ENCODE data around the gene FBLN1.

- no peak for TF ChIP-seq CTCF (conservative IDR thresholded peaks at IDR 0.05; ENCODE audit: low read length)
- TF ChIP-seq EZH2phosphoT487 (IDR thresholded peaks at IDR 0.05; ENCODE audit: borderline replicate concordance), result no peak
Observed at GRCh38 chr22:45582955-45583320, 80.3 kb downstream of the FBLN1 start.
